HEK293 (cell line): ENCODE results near the gene RRP8.

ENCODE experiments used
- CTCF ChIP-seq: fragments of 450-650 bp; formaldehyde crosslinking; IDR thresholded peaks from 2 replicates; pipeline ENCODE4 v1.5.1; 2016; ENCODE audit warnings: missing biosample characterization, missing genetic modification characterization
- ZNF274 ChIP-seq, 2 experiments: fragments of 200-500 bp in 1 of 2; fragments of 450-650 bp in 1 of 2; sonication (Bioruptor generic) in 1 of 2; formaldehyde crosslinking in 1 of 2; IDR thresholded peaks; 2 replicates each; pipeline versions ENCODE4 v1.5.1 to v1.6.1; 2014 to 2016; ENCODE audit warnings: borderline replicate concordance in 1 of 2, inconsistent platforms in 1 of 2, low read length in 1 of 2, missing biosample characterization in 1 of 2, missing genetic modification characterization in 1 of 2
- ZNF530 ChIP-seq: fragments of 450-650 bp; formaldehyde crosslinking; IDR thresholded peaks from 2 replicates; pipeline ENCODE4 v1.5.1; 2016; ENCODE audit warnings: low read depth, missing biosample characterization, missing genetic modification characterization
- ZNF677 ChIP-seq: fragments of 450-650 bp; IDR thresholded peaks from 2 replicates; pipeline ENCODE4 v1.5.0; 2018; ENCODE audit warnings: missing biosample characterization, mild to moderate bottlenecking, missing genetic modification characterization, moderate library complexity

GRCh38 chr11:6614446-6614845, 11.0 kb upstream of the RRP8 start:
- TF ChIP-seq CTCF (tag by site-specific recombination) (no peak), ZNF530 (tag by site-specific recombination) (no peak), ZNF274 (IDR thresholded peaks at IDR 0.05; ENCODE audit: low read length) (no peak), ZNF274 (tag by site-specific recombination; IDR thresholded peaks at IDR 0.05; ENCODE audit: borderline replicate concordance) (no peak), ZNF677 (tag by site-specific recombination) (no peak)
